HG03066 (cell line): ENCODE data around the gene SCFD2.
"Not testable (repeated sequence)": the region's sequence is repeated elsewhere in the genome, so short reads cannot be mapped to it uniquely, and the experiment has no call there.

Experiments used
- ATAC-seq: cut with Tn5 transposase; IDR thresholded peaks from one replicate; pipeline ENCODE4 v1.9.1; 2021; ENCODE audit warnings: low read depth; ENCODE audit not compliant: unreplicated experiment

SCFD2 gene

DNA sequence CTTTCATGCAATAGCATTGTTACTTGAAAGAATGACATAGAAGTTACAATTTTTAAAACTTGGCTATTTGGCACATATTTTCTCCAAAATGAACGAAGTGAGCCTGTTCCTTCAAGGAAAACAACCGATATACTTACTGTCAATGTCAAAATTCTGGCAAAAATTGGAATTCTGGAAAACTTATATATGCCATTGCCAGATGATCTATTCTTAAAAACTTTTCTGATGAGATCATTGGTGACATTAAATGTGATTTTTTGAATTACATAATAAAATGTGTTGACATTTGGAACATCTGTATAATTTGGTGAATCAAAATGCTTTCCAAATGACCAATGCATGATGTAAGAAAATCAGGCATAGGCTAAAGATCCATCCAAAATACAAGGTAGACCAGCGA is 209.0 kb downstream of the SCFD2 start:
- ATAC-seq: no peak

DNA sequence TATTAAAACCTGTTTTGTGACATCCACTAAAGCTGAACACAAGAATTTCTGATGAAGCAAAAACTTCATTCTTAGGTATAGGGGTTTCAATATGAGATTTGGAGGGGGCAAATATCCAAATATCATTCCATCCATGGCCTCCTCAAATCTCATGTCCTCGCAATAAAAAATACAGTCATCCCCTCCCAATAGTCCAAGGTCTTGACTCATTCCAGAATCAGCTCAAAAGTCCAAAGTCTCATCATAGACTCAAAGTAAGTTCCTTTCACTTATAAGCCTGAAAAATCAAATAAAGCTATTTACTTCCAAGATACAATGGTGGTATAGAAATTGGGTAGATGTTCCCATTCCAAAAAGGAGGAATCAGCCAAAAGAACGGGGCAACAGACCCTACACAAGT is 213.4 kb downstream of the SCFD2 start:
- ATAC-seq: no peak

DNA sequence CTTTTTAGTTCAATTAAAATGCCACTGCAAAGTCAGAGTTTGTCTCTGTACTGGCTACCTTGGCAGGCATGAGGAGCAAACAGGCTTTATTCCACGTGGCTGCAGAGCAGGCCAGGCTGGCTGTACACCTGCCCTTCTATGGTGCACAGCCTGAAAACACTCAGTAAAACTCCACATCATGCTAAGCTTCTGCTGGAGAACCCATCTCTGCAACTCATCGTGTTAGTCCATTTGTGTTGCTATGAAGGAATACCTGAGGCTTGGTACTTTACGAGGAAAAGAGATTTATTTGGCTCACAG is 214.4 kb downstream of the SCFD2 start:
- ATAC-seq: no peak

DNA sequence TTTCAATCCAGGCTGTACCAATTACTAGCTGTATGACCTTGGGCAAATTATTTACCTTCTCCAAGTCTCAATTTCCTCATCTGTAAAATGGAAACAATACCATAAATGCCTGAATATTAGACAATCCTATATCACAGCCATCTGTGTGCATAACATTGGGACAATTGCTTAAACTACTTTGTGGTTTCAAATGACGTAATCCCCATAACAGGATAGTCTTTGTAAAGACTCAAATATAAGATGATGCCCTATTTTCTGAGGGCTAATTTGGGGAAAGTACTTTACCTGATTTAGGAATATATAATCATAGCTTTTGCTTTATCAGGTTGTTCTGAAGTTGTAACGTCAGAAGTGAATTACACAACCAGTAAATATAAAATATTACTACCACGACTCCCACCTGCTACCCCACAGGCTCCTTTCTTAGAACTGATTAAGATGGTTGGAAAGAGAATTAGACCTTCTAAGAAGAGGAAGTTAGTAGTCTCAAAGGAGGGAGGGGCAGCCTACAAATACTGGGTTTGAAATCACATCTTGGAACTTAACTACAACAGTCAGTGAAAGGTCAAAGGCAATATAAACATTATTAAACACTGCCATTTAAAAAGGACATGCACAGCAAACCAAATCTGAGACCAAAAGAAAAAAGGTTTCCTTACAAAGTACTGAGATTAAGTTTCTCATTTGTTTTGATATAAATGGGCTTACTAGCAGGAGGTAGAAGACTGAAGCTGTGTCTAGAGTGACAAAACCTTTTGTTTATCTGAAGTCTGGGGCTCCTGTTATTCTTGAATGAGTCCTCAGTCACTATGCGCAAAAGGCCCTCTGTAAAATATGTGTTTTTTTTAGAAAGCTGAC is 215.0 kb downstream of the SCFD2 start:
- ATAC-seq: no peak

DNA sequence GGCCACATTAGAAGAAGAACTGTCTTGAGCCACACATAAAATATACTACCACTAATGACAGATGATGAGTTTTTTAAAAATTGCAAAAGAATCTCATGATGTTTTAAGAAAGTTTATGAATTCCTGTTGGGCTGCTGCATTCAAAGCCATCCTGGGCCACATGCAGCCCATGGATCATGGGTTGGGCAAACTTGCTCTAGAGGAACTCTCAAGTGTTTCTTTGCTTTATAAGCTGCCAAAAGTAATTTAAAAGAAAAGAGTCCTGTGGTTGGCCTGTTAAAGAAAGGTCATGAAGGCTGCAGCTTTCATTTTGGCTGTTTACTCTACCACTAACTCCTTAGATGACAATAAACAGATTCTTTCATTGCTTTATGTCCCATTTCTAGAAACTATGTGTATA is 218.2 kb downstream of the SCFD2 start:
- no peak for ATAC-seq

DNA sequence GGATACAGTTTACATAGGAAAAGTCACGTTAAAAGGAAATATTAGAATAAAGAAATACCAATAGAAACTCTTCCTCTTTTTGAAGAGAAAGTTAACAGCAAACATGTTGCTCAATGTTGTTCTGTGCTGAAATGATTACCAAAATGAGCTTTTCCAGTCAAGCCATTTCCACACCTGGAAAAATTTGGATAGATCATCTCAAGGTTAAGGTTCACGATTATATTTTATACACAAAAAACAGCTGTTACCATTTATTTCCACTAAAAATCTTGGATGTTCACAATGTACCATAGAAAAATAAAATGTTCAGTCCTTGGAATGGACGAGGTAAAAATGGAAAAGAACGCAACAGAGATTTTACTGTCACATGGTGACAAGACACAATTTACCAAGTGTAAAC is 218.7 kb downstream of the SCFD2 start:
- ATAC-seq: no peak

DNA sequence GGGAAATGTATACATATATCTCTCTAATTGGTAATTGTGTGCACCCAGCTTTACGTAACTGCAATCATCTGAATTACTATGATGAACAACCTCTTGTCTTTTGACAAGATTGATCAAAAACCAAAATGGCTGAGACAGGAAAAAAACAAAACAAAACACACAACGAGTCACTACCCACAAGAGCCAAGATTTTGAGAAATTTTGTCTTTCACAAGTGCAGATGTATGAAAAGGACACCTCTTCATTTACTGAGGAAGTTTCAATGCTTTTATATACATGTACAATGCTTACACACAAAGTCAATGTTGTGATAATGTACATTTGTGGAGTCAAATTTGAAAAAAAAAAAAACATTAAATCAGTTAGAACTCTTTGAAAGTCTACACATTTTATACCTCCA is 224.6 kb downstream of the SCFD2 start:
- ATAC-seq: no peak

DNA sequence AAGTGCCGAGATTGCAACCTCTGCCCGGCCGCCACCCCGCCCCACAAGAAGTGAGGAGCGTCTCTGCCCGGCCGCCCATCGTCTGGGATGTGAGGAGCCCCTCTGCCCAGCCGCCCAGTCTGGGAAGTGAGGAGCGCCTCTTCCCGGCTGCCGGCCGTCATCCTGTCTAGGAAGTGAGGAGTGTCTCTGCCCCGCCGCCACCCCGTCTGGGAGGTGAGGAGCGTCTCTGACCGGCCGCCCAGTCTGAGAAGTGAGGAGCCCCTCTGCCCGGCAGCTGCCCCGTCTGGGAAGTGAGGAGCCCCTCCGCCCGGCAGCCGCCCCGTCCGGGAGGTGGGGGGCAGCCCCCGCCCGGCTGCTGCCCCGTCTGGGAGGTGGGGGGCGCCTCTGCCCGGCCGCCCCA is 226.6 kb downstream of the SCFD2 start:
- not testable (repeated sequence) for ATAC-seq

DNA sequence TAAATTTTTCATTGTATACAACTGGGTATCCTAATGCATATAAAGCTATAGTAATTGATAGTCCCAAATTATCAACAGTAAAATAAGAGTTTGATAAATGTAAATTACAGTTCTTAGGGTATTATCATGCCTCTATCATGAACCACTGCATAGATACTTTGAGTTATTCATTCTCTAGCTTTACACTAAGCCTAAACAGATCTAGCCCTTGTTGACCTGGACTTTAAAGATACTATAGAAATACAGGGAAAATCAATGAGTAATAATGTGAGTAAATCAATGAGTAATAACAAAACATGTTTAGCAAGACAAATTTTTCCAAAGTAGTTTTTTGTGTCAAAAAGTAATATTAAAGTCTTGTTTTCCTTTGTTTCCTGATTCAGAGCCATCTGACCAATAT is 228.4 kb downstream of the SCFD2 start:
- no peak for ATAC-seq

DNA sequence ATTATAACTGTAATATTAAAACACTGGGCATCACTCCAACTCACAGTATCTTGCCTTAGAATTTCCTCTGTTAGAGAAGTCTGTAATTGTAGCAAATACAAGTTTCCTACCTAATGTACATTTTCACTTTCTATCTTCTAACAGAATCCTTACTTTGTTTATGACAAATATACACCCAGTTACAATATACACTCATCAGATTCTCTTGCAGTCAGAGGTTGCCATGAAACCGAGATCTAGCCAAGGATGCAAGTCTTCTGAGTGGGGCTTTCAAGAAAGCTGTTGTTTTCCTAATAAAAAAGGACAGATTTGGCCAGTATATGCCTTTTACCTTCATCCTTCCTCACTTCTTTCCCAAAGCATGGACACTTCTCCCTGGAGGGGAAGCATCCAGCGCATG is 228.9 kb downstream of the SCFD2 start:
- no peak for ATAC-seq

DNA sequence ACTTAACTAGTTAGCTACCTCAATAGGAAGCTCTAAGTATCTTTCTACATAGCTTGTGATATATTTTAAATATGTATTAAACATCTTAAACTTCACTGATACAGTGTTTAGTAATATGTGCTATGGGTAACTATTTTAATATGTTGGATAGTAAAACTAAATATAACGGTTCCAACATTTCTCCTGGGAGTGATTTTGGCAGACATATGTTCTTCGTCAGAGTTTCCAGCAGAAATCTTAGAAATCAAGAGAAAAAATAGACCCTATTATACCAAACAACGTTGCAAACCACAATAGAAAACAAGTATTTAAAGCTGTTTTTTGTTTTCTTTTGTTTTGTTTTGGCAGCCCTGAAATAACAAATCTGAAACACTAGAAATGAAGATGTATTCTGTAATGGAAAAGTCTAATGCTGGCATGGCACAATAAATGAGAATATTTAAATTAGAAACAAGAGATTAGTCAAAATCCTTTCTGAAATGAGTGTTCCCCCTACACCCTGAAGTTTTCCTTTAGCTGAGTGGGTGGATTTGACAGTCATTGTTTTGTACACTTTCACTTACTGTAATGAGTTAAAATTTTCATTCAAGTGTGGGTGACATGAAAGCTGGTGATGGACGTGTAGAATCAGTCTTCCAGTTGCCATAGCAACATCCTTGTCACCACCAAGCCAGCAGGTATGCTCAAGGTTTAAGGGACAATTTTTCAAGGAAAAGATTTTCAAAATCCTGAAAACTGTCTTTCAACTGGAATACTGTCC is 233.5 kb downstream of the SCFD2 start:
- ATAC-seq: no peak

DNA sequence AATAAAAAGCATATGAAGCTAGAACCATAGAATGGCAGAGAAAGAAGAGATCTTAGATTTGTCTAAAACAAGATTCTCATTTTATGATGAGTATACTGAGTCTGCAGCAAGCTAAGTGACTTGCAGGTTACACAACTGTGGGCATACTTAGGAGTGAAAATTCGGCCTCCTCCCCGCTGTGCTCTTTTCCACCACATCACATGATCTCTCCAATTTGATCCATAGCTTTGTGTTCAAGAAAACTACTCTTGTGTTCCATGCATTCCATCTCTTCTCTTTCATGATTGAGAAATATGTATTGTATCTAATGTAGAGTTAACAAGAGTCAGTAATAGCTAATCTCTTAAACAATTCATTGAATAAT is 234.3 kb downstream of the SCFD2 start:
- ATAC-seq: no peak

DNA sequence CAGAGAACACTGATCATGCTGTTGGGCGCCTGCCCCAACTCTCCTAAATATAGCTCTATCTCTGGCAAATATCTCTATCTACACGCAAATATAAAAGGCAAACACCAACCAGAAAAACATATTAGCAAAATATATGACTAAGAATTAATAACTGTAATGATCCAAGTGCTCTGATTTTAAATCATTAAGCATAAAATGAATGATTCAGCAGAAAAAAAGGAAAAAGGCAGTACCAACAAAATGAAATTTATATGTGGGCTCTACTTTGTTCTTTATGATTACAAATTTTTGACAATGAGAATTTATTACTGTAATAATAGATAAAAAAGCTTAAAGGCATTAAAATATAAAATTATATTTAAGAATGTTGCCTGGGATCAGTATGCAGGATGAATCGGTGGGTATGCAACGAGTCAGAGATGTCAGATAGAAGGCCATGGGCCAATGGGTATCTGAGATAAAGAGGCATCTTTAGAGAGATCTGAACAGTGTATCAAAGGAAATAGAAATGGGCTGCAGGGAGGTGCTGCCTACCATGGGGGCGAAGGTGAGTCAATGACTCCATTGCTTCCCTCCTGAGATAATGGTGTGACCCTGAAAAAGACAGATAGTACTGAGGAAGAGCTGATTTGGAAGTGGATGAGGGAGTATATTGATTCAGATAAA is 234.8 kb downstream of the SCFD2 start:
- ATAC-seq: no peak

DNA sequence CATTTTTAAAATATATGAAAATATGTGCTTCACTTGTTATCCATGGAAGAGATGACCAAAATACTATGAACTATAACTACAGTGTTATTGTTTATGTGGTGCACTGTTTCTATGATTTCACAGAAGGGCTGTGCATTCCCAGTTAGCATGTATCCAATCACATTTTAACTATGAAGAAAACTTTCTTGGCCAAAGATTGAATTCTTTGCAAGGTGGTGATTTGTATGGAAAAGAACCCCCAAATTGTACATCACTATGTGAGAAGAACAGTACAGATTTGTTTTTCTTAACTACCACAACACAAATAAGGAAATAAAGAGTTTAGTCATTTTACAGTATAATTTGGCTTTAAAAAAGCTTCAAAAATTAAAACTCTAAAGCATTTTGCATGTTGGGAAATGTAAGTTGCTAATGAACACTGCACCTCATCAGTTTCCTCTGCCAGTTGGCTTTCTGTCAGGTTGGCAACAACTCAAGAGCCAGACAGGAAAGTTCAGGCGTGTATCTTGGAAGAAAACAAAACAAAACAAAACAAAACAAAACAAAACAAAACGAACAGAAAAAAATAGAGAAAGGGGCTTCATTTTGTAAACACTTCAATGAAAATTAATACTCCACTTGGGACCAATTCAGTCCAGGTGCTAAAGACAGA is 237.0 kb downstream of the SCFD2 start:
- no peak for ATAC-seq

DNA sequence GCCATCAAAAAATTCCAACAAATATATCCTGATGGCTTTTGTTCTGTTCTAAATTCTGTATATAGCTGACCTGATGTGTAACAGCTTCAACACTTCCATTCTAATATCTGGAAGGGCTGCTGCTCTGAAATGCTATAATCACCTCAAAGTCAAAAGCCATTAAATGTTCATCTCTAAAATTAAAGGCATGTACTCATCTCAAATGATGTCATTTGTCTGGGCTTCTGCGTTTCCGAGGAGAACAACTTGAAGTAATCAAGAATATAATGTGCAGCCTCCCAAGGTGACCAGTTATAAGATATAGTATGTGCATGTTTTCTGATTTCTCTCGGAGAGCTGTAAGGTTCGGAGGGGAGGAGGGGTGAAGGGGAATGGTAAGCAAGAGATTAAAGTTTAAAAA is 237.6 kb downstream of the SCFD2 start:
- no peak for ATAC-seq

DNA sequence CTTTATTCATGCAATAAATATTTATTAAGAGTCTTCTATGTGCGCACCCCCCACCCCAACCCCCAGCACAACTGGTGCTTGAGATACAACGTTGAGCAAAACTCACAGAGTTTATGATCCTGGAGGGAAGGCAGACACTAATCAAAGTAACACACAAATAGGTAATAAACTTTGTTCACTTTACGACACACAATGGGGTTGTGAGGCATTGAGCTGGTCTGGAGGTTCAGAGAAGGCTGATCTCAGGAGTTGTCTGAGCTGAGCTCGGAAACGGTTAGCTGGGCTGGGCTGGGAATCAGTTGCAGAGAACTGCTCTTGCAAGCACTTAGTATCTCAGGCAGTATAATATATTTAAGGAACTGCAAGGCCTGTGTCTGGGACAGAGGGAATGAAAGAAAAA is 238.5 kb downstream of the SCFD2 start:
- ATAC-seq: no peak

DNA sequence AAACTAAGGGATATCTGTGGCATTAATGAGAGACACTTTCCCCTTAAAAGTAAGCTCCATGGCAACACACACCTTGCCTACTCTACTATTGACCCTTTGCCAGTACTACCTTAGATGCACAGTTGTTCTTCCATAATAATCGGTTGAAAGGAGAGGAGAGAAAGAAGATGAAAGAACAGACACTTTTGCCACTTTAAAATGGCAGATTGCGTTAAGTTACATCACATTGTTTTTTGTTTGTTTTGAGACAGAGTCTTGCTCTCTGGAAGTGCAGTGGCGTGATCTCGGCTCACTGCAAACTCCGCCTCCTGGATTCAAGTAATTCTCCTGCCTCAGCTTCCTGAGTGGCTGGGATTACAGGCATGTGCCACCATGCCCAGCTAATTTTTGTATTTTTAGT is 239.8 kb downstream of the SCFD2 start:
- ATAC-seq: no peak

DNA sequence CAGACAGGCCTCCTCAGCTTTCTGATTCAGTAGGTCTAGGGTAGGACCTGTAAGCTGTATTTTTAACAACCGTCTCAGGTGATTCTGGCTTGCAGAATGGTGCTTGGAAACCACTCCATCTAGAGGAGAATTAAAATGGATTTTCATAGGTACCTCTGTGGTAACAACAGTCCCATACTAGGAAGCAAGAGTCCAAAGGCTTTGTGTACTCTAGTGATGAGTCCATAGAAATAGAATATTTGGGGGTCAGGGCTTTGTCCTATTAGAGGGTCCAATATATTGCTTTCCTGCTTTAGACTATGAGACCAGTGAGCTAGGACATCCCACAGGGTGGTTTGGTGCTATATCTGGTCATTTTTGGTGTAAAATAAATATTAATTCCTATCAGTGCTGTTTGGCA is 242.0 kb downstream of the SCFD2 start:
- no peak for ATAC-seq

DNA sequence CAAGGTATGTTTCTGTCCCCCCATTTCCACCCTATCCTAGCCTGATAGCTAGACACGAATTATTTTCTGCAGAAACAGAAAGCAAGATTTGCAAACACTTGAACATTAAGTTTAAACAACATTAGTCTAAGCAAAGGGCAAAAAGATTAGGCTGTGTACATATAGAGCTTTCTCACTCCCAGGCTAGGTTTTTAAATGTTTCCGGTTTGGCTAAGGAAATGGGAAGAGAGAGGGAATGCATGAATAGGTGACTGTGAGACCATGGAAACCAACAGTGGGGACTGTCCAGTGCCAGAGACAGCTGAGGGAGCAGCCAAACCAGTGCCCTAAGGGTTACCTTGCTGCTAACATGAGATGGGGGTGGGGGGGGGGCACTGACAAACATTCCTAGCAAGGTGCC is 242.7 kb downstream of the SCFD2 start:
- ATAC-seq: no peak

DNA sequence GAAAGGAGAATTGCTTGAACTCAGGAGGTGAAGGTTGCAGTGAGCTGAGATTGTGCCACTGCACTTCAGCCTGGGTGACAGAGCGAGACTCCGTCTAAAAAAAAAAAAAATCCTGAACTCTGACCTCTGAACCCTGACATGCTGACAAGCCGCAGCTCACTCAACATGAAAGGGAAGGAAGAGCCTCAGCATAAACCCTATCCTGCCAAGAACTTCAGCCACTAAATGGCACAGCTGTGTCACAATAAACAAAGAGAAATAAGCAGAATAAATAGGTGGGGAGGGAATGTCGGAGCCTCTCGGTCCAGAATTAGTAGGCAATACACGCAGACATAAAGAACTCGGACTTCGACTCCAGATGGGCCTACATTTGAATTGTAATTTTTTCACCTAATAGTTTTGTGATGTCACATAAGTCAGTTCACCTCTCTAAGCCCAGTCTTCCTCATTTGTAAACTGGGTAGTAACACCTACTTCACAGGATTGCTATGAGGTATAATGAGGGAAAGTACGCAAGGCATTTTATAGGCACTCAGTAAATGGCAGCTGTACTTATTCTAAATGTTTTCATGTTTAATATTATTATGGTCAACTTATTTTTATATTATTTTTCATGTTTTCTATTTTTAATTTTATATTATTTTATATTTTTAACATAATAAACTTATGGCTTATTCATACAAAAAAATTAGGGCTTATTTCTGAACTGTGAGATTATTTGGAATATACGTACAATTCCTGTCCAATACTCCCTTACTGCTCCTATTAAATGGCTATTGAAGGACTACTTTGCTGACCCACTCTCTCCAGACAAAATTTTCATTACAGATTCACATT is 243.4 kb downstream of the SCFD2 start:
- no peak for ATAC-seq
